GM12865 (cell line): ENCODE data around the gene TECRL.

Experiments used
- DNase-seq: peaks from one replicate; pipeline ENCODE4 v3.0.0; 2010; ENCODE audit warnings: low read depth
- H3K4me3 ChIP-seq: 2 replicates; pipeline ENCODE4 v1.5.1; 2011; ENCODE audit warnings: mild to moderate bottlenecking, low read depth, low read length, control low read depth
- TF ChIP-seq, protein P1 (sequence below): IDR thresholded peaks from 2 replicates; pipeline ENCODE4 v1.5.1; 2011; ENCODE audit warnings: low read length, control low read depth, low read depth, inconsistent platforms; ENCODE audit not compliant: insufficient read depth; ENCODE audit errors: missing control alignments

TECRL gene

DNA sequence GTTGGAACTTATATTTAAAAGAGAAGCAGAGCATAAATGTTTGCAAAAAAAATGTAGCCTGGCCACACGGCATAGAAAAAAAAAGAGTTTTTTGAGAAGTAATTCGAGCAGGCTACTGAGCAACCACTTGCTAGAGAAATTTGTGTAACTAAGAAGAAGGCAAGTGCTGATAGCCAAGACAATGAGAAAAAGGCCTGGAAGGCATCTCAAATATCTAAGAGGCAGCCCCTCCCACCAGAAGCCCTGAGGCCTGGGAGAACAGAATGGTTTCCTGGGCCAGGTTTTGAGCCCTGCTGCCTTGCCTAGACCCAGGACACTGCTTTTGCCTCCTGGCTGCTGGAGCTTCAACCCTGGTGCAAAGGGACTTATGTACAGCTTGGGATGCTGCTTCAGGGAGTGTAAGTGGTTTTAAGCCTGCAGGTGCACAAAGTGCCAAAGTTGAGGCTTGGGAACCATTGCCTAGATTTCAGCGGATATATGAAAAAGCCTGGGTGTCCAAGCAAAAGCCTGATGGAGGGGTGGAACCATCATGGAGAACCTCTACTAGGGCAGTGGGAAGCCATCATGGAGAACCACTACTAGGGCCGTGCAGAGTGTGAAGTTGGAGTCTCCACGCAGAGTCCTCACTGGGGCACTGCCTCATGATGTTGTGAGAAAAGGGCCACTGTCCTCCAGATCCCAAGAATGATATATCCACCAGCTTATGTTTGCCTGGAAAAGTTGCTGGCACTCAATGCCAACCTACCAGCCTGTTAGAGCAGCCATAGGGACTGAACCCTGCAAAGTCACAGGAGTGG is 9.7 kb downstream of the TECRL start:
- no peak overlapping the region for H3K4me3 ChIP-seq
- no peak for DNase-seq
- TF ChIP-seq, protein P1, sequence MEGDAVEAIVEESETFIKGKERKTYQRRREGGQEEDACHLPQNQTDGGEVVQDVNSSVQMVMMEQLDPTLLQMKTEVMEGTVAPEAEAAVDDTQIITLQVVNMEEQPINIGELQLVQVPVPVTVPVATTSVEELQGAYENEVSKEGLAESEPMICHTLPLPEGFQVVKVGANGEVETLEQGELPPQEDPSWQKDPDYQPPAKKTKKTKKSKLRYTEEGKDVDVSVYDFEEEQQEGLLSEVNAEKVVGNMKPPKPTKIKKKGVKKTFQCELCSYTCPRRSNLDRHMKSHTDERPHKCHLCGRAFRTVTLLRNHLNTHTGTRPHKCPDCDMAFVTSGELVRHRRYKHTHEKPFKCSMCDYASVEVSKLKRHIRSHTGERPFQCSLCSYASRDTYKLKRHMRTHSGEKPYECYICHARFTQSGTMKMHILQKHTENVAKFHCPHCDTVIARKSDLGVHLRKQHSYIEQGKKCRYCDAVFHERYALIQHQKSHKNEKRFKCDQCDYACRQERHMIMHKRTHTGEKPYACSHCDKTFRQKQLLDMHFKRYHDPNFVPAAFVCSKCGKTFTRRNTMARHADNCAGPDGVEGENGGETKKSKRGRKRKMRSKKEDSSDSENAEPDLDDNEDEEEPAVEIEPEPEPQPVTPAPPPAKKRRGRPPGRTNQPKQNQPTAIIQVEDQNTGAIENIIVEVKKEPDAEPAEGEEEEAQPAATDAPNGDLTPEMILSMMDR = no peak

DNA sequence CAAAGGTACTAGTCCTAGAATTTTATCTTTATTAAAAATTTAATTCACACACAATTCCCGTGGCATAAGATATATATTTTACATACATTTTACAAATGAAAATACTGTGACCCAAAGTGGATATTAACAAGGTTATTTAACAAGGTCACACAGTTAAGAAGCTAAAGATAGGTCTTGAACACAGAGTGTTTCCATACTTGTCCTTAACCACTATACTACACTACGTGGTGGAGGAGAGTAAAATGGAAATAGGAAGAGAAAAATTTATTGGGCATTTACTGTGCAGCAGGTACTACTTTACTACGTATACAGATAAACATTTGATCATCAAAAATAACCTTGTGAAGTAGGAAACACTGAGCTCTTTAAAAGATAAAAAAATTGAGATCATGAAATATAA is 14.8 kb downstream of the TECRL start:
- TF ChIP-seq, protein P1 = no peak
- DNase-seq = no peak
- H3K4me3 ChIP-seq = no peak overlapping the region

DNA sequence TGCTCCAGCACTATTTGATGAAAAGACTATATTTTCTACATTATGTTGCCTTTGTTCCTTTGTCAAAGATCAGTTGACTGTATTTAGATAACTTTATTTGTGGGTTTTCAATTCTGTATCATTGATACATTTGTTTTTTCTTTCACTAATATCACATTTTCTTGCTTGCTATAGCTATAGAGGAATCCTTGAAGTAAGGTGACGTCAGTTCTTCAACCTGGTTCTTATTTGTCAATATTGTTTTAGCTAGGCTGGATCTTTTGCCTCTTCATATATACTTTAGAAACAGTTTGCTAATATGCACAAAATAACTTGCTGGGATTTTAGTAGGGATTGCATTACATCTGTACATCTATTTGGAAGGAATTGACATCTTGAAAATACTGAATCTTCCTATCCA is 21.0 kb downstream of the TECRL start:
- H3K4me3 ChIP-seq = no peak overlapping the region
- no peak for DNase-seq
- TF ChIP-seq, protein P1 = no peak

DNA sequence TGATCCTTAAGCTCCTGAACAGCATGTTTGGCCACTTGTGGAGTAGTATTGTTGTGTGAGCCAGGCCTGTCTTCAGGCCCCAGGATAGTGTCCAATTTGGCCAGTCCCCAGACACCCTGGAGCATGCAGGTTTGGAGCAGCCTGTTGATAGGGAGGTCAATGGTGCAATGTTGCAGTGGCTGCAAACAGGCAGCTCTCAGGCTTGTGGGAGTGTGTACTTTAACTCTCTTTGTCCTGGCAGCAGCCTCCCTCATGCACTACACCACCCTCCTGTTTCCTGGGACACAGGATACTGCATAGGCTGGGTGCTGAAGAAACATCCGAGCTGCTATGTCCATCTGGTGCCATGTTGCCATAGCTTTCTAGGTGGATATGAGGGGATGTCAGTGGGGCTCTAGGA is 24.0 kb downstream of the TECRL start:
- TF ChIP-seq, protein P1 = no peak
- no peak overlapping the region for H3K4me3 ChIP-seq
- no peak for DNase-seq

DNA sequence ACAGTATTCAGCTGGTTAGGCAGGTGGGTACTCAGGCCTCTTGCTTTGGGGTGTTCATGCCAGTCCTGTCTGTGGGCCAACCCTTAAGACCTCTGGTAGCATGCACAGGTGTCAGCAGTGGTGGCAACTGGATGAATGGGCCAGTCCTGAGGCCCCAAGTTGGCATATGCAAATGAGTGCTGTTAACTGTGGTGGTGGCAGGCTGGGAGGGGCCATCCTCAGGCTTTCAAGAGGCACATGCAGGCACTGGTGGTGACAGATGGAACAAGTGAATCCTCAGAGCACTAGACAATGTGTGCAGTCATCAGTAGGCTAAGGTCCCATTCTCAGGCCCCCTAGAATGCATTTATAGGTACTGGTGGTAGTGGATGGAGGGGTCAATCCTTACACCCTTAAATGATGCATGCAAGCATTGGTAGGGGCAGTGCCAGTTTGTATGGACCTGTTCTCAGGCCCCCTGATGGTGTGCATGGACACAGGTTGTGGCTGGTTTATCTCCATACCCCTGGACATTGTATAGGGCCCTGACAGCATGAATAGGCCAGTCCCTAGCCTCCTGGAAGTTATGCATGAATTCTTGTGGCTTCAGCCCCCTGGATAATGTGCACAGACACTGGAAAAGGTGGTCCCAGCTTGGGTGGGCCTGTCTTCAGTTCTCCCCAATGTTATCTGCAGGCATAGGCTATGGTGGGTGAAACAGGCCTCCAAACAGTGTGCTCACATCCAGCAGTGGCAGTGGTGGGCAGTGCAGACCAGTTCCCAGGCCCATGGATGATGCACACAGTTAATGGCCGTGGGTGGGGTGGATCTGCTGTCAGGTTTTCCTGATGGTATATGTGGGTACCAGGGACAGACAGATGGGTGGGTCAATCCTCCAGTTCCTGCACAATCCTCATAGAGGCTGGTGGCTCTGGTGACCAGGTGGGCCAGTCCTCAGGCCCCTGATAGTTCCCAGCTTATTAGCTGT is 24.7 kb downstream of the TECRL start:
- no peak for DNase-seq
- TF ChIP-seq, protein P1 = no peak
- H3K4me3 ChIP-seq = no peak overlapping the region

DNA sequence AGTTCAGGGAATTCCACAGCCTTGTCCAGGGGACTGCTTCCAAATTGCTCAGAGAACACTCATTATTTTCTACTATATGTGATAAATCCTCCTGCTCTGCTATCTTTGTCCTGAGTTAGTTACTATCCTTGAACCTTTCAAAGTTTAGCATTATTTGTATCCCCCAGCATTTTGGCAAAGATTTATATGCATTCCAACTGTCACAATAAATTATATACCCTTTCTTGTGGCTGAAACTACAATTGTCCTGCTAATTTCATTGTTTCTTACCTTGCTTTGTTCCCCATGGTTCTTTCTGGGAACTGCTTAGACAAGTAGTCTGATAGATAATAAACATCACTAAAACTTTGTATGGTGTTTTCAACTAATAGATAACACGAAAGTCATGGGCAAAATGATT is 40.5 kb downstream of the TECRL start:
- TF ChIP-seq, protein P1 = no peak
- H3K4me3 ChIP-seq = no peak overlapping the region
- DNase-seq = no peak
